HG03575 (cell line): ENCODE data around the gene BCAM.

Experiments used
- ATAC-seq: cut with Tn5 transposase; IDR thresholded peaks from one replicate; pipeline ENCODE4 v1.9.1; 2021; ENCODE audit not compliant: unreplicated experiment, insufficient number of reproducible peaks, low FRiP score; ENCODE audit errors: extremely low read depth

Gene BCAM

DNA sequence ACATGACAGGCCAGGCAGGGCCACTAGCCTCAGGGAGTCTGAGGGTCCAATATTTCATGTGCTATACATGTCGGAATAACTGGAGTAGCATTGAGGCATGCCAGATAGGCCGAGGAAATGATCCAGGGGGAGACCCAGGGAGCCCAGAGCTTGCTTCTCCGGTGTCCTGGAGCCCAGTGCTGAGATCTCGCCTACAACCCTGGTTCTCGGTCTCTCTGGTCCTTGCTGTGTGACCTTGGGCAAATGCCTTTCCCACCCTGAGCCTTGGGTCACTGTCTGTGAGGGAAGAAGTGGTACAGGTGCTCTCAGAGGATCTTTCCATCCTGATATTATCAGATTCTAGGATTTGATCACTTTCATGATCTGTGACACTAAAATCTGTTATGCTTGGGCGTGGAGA is 19.9 kb upstream of the BCAM start:
- ATAC-seq: no peak

DNA sequence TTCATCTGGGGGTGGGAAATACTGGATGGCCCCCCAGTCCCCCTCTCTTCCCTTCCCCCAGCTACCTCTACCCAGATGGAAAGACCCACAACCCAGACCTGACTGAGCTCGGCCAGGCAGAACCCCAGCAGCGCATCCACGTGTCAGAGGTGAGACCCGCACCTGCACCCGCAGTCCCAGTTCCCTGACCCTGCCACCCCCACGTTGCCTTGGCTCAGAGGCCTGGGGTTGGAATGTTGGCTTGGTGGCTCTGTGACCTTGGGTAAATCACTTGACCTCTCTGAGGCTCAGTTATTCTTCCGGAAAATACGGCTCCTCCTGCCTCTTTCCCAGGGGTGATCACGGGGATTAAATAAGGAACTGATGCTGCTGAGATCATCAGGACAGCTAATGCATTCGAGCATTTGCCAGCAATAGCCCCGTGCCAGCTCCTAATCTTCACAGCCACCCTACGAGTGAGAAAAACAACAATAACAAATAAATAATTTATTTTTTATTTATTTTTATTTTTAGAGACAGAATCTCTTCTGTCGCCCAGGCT is 18.9 kb upstream of the BCAM start:
- no peak for ATAC-seq

DNA sequence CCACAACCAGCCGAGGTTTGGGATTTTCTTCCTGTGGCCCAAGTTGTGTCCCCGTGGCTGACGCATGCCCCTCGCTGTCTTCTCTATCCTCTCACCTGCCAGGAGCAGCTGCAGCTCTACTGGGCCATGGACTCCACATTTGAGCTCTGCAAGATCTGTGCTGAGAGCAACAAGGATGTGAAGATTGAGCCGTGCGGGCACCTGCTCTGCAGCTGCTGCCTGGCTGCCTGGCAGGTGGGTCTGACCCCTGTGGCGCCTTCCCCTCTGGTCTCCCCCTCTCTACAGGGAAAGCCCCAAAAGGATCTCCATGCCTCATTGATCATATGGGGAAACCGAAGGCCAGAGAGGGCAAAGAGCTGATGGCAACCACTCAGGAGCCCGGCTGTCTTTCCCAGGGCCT is 16.6 kb upstream of the BCAM start:
- no peak for ATAC-seq

DNA sequence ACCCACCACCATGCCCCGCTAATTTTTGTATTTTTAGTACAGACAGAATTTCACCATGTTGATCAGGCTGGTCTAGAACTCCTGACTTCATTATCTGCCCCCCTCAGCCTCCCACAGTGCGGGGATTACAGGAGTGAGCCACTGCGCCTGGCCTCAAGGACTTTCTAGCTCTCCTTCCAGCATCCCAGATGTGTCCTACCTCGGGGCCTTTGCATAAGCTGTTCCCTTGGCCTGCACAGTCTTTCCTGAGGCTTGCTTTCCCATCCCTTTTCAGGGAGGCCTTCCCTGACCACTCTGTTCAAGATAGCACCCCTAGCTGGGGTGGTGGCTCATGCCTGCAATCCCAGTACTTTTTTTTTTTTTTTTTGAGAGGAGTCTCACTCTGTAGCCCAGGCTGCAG is 14.3 kb upstream of the BCAM start:
- ATAC-seq: no peak

DNA sequence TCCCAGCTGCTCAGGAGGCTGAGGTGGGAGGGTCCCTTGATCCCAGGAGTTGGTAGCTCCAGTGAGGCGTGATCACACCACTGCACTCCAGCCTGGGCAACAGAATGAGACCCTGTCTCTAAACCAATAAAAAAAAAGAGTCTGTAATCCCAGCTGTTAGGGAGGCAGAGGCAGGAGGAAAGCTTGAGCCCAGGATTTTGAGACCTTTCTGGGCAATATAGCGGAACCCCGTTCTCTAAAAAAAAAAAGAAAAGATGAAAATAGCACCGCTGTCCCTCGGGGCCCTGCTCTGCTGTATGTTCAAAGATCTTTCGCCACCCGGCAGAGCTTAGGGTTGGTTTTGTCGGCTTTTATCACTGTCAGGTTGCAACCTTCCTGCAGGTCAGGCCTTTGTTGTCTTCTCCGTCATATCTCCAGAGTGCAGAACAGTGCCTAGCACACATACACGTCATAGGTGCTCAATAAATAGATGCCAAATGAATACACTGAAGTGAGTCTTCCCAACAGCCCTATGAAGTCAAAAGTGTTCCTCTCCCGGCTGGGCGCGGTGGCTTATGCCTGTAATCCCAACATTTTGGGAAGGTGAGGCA is 13.4 kb upstream of the BCAM start:
- no peak for ATAC-seq

DNA sequence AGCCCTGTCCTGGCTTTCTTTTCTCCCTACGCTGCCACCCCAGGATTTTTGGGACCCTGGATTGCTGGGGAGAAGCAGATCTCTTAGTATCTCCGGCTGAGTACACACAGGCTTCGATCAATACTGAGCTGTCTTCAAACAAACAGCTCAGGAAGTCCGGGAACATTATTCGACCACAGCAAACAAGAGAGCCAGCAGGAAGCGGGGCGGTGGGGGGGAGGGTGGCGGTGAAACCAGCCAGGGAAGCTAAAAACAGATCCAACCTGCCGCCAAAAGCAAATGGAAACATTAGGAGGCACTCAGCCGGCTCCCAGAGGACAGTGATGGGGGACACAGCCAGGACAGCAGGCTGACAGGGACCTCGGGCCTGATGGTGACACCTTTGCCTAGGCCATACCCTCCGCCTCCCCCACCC is 12.2 kb upstream of the BCAM start:
- no peak for ATAC-seq

DNA sequence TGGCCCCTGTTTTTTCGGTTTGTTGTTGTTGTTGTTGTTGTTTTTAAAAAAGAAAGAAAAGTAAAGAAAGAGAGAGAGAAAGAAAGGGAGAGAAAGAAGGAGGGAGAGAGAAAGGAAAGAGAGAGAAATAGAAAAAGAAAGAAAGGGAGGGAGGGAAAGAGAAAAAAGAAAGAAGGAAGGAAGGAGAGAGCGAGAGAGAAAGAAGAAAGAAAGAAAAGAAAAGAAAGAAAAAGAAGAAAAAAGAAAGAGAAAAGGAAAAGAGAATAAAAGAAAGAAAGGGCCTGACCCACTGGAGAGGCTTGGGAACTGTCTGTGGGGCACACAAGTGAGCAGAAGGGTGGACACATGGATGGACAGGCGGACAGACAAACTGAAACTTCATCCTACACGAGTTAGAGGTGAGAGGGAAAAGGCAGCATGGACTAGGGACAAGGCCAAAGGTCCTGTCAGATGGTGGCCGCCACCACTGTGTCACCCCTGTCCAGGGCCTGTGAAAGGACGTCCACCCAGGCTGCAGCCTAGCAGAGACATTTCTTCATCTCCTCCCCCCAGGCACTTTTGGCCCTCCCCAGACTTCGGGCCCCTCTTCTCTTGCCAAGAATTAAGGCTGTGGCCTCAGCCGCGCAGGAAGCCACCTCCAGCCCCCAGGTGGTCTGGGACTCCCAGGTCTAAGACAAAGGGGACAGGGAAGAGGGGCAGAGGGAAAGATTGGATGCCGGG is 9.1 kb upstream of the BCAM start:
- ATAC-seq: no peak

DNA sequence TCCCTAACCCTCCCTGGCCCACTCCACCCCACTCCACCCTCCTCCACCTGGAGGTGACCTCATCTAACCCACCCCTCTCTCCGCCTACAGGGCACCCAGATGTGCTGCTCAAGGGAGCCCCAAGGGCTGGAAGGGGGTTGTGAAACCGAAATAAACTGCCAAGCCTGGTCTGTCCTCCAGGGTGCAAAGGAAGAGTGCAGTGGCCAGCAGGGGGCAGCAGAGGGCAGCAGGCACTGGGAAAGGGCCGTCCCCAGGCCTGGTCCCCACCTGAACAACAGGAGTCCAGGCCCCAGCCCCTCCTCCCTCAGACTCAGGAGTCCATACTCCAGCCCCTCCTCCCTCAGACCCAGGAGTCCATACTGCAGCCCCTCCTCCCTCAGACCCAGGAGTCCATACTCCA is 8.4 kb upstream of the BCAM start:
- ATAC-seq: no peak

DNA sequence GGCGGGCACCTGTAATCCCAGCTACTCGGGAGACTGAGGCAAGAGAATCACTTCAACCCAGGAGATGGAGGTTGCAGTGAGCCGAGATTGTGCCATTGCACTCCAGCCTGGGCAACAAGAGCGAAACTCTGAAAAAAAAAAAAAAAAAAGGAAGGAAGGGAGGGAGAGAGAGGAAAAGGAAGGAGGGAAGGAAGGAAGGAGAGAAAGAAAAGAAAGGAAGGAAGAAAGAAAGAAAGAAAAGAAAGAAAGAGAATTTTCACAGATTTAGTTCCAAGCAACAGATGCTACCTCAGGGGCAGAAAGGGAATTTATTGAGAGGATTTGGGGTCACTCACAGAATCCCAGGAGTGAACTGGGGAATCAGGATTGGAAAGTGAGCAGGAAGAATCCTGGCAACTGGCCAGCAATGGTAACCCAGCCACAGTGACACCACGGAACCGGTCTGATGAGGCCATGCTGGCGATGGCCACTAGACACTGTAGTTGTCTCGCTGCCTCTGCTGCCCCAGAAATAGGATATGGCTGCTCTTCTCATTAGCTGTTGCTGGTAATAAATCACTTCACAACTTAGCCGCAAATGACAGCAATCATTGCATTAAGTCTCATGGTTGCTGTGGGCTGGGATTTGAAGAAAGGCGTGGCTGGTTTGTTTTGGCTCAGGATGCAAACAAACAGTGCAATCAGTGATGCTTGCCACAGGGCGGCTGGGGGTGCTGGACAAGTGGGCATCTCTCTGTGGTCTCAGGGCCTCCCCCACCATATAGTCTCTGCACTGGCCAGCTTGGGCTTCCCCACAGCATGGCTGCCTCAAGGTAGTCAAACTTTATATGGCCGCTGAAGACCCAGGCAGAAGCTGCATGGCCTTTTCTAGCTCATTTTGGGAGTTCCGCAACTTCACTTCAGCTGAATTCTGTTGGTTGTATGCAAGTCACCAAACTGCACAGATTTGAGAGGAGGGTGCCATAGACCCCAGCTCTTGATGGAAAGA is 5.2 kb upstream of the BCAM start:
- no peak for ATAC-seq

DNA sequence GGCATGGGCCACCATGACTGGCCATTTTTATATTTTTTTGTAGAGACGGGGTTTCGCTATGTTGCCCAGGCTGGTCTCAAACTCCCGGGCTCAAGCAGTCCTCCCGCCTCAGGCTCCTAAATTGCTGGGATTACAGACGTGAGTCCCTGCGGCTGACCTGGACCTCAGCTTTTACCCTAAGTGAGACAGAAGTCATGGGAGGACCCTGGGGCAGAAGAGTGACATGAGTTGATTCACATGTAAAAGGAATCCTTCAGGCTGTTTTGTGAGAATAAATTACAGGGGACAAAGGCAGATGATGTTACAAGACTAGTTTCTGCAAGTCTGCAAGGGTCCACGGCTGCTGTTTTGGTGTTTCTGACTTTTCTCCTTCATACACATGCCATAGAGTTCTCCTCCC is 2.6 kb upstream of the BCAM start:
- no peak for ATAC-seq

DNA sequence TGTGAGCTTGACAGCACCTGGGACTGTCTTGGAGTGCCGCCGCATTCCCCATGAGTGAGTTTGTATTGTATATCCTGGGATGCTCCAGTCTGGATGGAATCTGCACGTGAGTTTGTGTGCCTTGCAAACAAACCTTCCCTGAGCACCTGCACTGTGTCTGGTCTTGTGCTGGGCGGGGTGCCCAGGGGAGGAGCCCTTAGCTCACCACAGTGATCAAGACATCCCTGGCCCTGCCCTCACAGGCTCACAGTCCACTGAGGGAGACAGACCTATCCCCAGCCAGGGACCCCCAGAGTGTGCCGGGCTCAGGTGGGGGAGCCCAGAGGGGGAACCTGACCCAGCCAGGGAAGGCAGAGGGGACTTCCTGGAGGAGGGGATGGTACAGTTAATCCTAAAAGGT is 1.7 kb upstream of the BCAM start:
- ATAC-seq: no peak

DNA sequence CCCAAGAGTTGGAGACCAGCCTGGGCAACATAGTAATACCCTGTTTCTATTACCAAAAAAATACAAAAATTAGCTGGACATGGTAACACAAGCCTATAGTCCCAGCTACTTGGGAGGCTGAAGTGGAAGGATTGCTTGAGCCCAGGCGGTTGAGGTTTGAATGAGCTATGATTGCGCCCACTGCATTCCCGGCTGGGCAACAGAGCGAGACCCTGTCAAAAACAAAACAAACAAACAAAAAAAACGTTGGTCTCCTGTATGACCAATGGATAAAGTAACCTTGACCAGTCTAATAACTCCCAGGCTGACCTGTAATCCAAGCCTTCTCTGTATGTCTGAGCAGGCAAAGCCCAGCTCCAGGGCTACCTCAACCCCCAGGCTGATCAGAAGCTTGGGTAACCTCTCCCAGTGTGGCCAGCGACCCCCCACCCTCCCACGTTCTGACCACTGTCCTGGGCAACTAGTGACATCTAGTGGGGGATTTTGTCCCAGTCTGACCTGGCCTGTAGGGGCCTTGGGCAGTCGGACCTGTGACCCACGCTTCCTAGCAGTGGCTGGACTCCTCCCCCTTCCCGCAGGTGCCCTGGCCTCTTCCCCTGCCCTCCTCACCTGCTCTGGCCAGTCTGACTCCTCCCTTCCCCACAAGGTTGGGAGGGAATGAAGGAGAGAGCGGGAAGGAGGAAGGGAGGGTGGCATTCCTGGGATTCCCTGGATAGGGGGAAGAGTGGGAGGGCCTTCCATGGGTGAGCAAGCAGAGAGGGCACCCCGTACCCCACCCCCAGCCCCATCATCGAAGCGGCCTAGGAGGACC is 1.0 kb upstream of the BCAM start:
- no peak for ATAC-seq

DNA sequence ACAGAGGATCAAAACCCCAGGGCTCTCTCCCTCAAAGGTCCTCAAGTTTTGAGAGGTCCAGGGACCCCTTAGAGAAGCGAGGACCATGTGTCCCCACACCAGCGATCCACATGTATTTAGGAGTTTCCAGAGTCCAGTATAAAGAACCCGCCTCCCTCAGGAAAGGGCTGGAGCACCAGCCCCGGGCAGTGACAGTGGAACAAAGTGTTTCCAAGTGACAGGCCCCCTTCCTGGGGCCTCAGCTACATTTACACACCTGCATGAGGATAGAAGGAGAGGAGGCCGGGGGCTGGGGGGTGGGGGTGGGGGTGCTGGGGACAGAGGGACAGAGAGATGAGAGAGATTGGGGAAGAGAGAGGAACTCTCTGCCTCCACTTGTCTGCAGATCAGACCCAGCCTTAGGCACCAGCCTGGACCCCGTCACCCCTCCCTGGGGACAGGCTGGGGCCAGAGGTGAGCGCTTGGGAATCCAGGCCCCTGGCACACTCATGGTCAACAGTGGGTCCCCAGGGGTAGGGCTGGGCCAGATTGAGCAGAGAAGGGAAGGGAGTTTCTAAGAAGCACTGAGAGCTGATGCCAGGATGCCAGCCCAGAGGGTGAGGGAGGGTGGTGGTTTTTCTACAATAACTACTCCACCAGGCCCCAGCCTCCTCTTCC is 802 bp downstream of the BCAM start:
- ATAC-seq: no peak

DNA sequence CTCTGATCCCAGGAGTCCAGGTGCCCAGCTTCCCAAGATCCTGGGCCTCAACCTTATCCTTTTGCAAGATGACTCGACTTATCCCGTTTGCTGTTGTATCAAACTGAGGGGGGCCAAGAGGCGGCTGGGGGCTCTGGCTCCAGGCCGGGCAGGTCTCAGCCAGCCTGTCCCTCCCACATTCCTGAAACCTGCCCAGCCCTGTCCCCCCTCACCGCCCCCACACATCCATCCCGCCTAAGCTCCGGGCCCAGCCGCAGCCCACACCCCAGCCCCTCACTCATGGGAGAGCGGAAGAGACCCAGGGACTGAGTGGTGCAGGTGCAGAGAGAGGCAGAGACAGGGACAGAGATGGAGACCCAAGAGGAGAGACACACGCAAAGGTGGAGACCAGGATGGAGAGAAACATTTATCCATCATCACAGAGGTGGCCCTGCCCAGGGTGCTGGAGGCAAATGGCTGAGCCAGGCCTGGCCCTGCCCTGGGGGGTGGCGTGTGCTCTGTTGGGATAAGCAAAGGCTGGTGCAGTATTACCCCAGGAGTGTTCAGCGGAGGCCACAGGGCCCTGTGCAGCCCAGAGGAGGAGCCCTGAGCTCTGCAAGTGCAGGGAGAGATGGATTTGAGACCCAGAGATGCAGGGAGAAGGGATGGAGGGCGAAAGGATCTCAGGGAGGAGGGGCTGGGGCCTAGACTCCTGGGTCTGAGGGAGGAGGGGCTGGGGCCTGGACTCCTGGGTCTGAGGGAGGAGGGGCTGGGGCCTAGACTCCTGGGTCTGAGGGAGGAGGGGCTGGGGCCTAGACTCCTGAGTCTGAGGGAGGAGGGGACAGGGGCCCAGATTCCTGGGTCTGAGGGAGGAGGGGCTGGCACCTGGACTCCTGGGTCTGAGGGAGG is 1.6 kb downstream of the BCAM start:
- no peak for ATAC-seq

DNA sequence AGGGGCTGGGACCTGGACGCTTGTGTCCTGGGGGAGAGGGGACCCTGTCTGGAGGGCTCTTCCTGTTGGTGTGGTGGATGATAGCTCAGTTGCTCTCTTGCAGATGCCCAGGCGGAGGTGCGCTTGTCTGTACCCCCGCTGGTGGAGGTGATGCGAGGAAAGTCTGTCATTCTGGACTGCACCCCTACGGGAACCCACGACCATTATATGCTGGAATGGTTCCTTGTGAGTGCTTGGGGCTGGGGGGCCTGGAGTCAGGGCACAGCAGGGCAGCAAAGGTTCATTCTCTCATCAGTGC is 2.2 kb downstream of the BCAM start:
- ATAC-seq: no peak

DNA sequence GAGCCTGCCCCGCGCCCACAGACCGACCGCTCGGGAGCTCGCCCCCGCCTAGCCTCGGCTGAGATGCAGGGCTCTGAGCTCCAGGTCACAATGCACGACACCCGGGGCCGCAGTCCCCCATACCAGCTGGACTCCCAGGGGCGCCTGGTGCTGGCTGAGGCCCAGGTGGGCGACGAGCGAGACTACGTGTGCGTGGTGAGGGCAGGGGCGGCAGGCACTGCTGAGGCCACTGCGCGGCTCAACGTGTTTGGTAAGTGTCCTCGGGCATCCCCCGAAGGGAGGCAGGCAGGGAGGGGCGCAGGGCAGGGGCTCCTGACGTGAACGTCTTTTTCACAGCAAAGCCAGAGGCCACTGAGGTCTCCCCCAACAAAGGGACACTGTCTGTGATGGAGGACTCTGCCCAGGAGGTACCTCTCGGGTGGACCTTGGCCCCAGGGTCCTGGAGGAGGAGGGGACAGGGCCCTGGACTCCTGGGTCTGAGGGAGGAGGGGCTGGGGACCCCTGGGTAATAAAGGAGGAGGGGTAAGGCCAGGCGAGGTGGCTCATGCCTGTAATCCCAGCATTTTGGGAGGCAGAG is 3.3 kb downstream of the BCAM start:
- ATAC-seq: no peak

DNA sequence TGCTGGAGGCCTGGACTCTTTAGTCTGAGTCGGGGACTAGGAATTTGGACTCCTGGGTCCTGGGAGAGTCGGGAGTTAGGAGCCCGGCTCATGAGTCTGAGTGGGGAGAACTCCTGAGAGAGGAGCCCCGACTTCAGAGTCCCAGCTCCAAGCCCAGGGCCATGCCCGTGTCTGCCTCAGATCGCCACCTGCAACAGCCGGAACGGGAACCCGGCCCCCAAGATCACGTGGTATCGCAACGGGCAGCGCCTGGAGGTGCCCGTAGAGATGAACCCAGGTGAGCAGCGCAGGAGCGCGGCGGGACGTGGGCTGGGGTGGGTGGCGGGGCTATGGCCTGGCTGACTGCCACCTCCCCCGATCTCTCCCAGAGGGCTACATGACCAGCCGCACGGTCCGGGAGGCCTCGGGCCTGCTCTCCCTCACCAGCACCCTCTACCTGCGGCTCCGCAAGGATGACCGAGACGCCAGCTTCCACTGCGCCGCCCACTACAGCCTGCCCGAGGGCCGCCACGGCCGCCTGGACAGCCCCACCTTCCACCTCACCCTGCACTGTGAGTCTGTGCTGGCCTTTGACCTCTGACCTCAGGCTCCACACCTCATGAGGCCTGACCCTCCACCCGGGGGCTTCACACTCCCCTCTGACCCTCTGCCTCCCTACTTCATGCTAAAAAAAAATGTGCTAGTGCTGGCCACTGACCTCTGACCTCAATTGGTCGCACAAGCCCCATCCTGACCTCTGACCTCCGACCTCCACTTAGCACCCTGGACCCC is 4.4 kb downstream of the BCAM start:
- ATAC-seq: no peak
